Measurements from ENCODE around the gene PRKAA2. TPM values are rescaled to one million over a fixed set of nuclear protein-coding genes. Genes with fewer than 3 reads are reported as not detected.

PRKAA2 gene
- total RNA-seq, 1 experiment from 2014 or later: 4.0 TPM

DNA sequence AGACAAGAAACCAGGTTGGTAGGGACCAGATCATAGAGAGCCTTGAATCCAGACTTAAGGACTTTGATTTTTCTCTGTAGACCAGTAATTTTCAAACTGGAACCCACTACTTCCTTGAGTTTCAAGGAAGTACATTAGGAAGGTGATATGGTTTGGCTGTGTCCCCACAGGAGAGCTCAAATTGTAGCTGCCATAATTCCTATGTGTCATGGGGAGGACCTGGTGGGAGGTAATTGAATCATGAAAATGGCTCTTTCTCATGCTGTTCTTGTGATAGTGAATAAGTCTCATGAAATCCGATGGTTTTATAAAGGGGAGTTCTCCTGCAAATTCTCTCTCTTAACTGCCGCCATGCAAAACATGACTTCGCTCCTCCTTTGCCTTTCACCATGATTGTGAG, 10.1 kb upstream of the PRKAA2 start:
- TF ChIP-seq, protein P1, sequence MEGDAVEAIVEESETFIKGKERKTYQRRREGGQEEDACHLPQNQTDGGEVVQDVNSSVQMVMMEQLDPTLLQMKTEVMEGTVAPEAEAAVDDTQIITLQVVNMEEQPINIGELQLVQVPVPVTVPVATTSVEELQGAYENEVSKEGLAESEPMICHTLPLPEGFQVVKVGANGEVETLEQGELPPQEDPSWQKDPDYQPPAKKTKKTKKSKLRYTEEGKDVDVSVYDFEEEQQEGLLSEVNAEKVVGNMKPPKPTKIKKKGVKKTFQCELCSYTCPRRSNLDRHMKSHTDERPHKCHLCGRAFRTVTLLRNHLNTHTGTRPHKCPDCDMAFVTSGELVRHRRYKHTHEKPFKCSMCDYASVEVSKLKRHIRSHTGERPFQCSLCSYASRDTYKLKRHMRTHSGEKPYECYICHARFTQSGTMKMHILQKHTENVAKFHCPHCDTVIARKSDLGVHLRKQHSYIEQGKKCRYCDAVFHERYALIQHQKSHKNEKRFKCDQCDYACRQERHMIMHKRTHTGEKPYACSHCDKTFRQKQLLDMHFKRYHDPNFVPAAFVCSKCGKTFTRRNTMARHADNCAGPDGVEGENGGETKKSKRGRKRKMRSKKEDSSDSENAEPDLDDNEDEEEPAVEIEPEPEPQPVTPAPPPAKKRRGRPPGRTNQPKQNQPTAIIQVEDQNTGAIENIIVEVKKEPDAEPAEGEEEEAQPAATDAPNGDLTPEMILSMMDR (conservative IDR thresholded peaks at IDR 0.05): no peak
- H2AK5ac ChIP-seq (ENCODE audit: insufficient read length, low read length): no peak overlapping the region
- no peaks in the 10 kb centered on the region for H3K79me2 ChIP-seq (ENCODE audit: insufficient read depth, low read length)
- no peaks in the 10 kb centered on the region; the same call in none of the 2 replicates for H3K27me3 Mint-ChIP-seq (ENCODE audit: low read depth)
- peaks cover 8 to 10% of the 10 kb centered on the region in 2 experiments for H3K4me1 Mint-ChIP-seq
- no peak overlapping the region for H4K91ac ChIP-seq (ENCODE audit: insufficient read length, low read depth, low read length)
- H3K56ac ChIP-seq (ENCODE audit: insufficient read length, low read depth, low read length): no peak overlapping the region
- no peak overlapping the region for H2BK15ac ChIP-seq (ENCODE audit: low read depth, low read length)
- H3K27me3 ChIP-seq (ENCODE audit: insufficient read depth, low read length): no peaks in the 10 kb centered on the region
- H2BK20ac ChIP-seq (ENCODE audit: low read depth, low read length, poor library complexity, severe bottlenecking): no peak overlapping the region
- no peaks in the 10 kb centered on the region for H3K23me2 ChIP-seq (ENCODE audit: insufficient read length, low read depth, low read length, poor library complexity, severe bottlenecking)
- no peak overlapping the region for H3K4ac ChIP-seq (ENCODE audit: low read depth, low read length)
- H4K5ac ChIP-seq (ENCODE audit: insufficient read length, low read depth, low read length): no peak overlapping the region
- H2AFZ ChIP-seq (ENCODE audit: low read length): no peak overlapping the region
- H4K8ac ChIP-seq (replicated peaks; ENCODE audit: insufficient read length, low read depth, low read length): no peak overlapping the region
- no peaks in the 10 kb centered on the region for H3K9me3 ChIP-seq (ENCODE audit: control insufficient read depth, low read depth, low read length)
- no peak overlapping the region for H3K23ac ChIP-seq (ENCODE audit: insufficient read length, low read depth, low read length)
- no peak overlapping the region for H2BK5ac ChIP-seq (ENCODE audit: insufficient read length, low read length)
- H3K18ac ChIP-seq (ENCODE audit: insufficient read length, low read depth, low read length): no peak overlapping the region
- H3K9ac ChIP-seq (ENCODE audit: extremely low read depth, insufficient read length, low read length): no peak overlapping the region
- H2BK12ac ChIP-seq (ENCODE audit: insufficient read length, low read depth, low read length): no peak overlapping the region
- no peaks in the 10 kb centered on the region for H3K36me3 Mint-ChIP-seq (ENCODE audit: insufficient read depth in 1 of 3, low read depth in 3 of 3)
- H3K27ac ChIP-seq (ENCODE audit: insufficient read length, low read depth, low read length): no peak overlapping the region
- H3K4me3 Mint-ChIP-seq: no peak overlapping the region
- no peak for DNase-seq
- no peak overlapping the region for H3K27ac Mint-ChIP-seq
- peaks cover 4% of the 10 kb centered on the region; the same call in 1 of the 2 replicates for H3K4me1 ChIP-seq (ENCODE audit: insufficient read depth, low read length)
- H3K79me1 ChIP-seq (ENCODE audit: insufficient read depth, low read depth, low read length, poor library complexity, severe bottlenecking): no peaks in the 10 kb centered on the region
- no CpG with 5 or more reads among the region's 3 CpGs for WGBS (ENCODE audit: extremely low coverage, insufficient read length, low lambda C conversion rate)
- no peaks in the 10 kb centered on the region for H4K20me1 ChIP-seq (ENCODE audit: control insufficient read depth, insufficient read depth, insufficient read length)
- H3K9me3 Mint-ChIP-seq: no peaks in the 10 kb centered on the region
- H3T11ph ChIP-seq (ENCODE audit: low read length): no peak overlapping the region
- no peak overlapping the region for H3K14ac ChIP-seq (ENCODE audit: insufficient read depth, low read length)
- no peak overlapping the region for H2BK120ac ChIP-seq (ENCODE audit: low read depth, low read length, poor library complexity, severe bottlenecking)
- no peak overlapping the region for H3K4me2 ChIP-seq (ENCODE audit: insufficient read depth, insufficient read length, low read length)

Measured in H9 (cell line).